GM12878 (cell line): Measurements from ENCODE around the gene EPHA8. TPM values are rescaled to one million over a fixed set of nuclear protein-coding genes. Genes with fewer than 3 reads are reported as not detected.

Experiments
- CBFB ChIP-seq: IDR thresholded peaks from 2 replicates; pipeline ENCODE4 v1.6.1; 2016; ENCODE audit warnings: antibody characterized with exemption, low read depth
- polyA plus RNA-seq, 11 experiments: library from polyadenylated mRNA; depleted of rRNA in 4 of 11; unstranded in 6 of 11; stranded (reverse) in 5 of 11; fragments of >200 nt; fragmentation: Nextera tagmentation in 4 of 11; fragmentation: Illumina TruSeq in 1 of 11; extraction: Ambion mirVana in 4 of 11; extraction: Trizol in 1 of 11; gene quantifications; 1 replicate in 1 of 11; 2 replicates in 10 of 11; pipeline versions ENCODE4 v1.2.1 to v1.2.3, GENCODE V29; 2011 to 2016; ENCODE audit warnings: inconsistent platforms in 2 of 11, missing spikeins in 2 of 11, low read depth in 1 of 11
- total RNA-seq, 4 experiments: library from RNA; depleted of rRNA in 3 of 4; stranded (reverse); fragments of >200 nt in 3 of 4; fragmentation: Illumina TruSeq in 1 of 4; extraction: Trizol in 1 of 4; gene quantifications; 2 replicates each; pipeline versions ENCODE4 v1.2.1 to v1.2.3, GENCODE V29; 2013 to 2021
- TF ChIP-seq, protein P1 (sequence below): fragments of 450-650 bp; IDR thresholded peaks from 2 replicates; pipeline ENCODE4 v1.6.1; 2017; ENCODE audit warnings: mild to moderate bottlenecking, moderate library complexity
- TF ChIP-seq, protein P2 (sequence below): IDR thresholded peaks from 2 replicates; pipeline ENCODE4 v1.6.1; 2012; ENCODE audit warnings: mild to moderate bottlenecking, low read depth, low read length
- TF ChIP-seq, protein P3 (sequence below): IDR thresholded peaks from 2 replicates; pipeline ENCODE4 v1.6.1; 2012; ENCODE audit warnings: low read length, inconsistent platforms

EPHA8 gene
- total and polyA plus RNA-seq, 10 of the 15 experiments (the other 5 are each of a cell fraction or from before 2014, with no cell fraction given) = not detected

DNA sequence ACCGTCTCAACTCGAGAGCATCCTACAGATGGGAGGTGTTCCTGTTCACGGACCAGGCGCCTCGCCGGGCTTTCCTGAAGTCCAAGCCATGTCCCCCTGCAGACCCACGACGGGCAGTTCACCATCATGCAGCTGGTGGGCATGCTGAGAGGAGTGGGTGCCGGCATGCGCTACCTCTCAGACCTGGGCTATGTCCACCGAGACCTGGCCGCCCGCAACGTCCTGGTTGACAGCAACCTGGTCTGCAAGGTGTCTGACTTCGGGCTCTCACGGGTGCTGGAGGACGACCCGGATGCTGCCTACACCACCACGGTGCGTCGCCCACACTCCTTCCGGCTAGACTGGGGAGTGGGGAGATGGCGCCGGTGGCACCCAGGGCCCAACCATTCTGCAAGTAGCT is 35.4 kb downstream of the EPHA8 start (continued):
- TF ChIP-seq, protein P1, sequence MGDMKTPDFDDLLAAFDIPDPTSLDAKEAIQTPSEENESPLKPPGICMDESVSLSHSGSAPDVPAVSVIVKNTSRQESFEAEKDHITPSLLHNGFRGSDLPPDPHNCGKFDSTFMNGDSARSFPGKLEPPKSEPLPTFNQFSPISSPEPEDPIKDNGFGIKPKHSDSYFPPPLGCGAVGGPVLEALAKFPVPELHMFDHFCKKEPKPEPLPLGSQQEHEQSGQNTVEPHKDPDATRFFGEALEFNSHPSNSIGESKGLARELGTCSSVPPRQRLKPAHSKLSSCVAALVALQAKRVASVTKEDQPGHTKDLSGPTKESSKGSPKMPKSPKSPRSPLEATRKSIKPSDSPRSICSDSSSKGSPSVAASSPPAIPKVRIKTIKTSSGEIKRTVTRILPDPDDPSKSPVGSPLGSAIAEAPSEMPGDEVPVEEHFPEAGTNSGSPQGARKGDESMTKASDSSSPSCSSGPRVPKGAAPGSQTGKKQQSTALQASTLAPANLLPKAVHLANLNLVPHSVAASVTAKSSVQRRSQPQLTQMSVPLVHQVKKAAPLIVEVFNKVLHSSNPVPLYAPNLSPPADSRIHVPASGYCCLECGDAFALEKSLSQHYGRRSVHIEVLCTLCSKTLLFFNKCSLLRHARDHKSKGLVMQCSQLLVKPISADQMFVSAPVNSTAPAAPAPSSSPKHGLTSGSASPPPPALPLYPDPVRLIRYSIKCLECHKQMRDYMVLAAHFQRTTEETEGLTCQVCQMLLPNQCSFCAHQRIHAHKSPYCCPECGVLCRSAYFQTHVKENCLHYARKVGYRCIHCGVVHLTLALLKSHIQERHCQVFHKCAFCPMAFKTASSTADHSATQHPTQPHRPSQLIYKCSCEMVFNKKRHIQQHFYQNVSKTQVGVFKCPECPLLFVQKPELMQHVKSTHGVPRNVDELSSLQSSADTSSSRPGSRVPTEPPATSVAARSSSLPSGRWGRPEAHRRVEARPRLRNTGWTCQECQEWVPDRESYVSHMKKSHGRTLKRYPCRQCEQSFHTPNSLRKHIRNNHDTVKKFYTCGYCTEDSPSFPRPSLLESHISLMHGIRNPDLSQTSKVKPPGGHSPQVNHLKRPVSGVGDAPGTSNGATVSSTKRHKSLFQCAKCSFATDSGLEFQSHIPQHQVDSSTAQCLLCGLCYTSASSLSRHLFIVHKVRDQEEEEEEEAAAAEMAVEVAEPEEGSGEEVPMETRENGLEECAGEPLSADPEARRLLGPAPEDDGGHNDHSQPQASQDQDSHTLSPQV = no peak
- TF ChIP-seq, protein P2, sequence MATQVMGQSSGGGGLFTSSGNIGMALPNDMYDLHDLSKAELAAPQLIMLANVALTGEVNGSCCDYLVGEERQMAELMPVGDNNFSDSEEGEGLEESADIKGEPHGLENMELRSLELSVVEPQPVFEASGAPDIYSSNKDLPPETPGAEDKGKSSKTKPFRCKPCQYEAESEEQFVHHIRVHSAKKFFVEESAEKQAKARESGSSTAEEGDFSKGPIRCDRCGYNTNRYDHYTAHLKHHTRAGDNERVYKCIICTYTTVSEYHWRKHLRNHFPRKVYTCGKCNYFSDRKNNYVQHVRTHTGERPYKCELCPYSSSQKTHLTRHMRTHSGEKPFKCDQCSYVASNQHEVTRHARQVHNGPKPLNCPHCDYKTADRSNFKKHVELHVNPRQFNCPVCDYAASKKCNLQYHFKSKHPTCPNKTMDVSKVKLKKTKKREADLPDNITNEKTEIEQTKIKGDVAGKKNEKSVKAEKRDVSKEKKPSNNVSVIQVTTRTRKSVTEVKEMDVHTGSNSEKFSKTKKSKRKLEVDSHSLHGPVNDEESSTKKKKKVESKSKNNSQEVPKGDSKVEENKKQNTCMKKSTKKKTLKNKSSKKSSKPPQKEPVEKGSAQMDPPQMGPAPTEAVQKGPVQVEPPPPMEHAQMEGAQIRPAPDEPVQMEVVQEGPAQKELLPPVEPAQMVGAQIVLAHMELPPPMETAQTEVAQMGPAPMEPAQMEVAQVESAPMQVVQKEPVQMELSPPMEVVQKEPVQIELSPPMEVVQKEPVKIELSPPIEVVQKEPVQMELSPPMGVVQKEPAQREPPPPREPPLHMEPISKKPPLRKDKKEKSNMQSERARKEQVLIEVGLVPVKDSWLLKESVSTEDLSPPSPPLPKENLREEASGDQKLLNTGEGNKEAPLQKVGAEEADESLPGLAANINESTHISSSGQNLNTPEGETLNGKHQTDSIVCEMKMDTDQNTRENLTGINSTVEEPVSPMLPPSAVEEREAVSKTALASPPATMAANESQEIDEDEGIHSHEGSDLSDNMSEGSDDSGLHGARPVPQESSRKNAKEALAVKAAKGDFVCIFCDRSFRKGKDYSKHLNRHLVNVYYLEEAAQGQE = no peak
- TF ChIP-seq, protein P3, sequence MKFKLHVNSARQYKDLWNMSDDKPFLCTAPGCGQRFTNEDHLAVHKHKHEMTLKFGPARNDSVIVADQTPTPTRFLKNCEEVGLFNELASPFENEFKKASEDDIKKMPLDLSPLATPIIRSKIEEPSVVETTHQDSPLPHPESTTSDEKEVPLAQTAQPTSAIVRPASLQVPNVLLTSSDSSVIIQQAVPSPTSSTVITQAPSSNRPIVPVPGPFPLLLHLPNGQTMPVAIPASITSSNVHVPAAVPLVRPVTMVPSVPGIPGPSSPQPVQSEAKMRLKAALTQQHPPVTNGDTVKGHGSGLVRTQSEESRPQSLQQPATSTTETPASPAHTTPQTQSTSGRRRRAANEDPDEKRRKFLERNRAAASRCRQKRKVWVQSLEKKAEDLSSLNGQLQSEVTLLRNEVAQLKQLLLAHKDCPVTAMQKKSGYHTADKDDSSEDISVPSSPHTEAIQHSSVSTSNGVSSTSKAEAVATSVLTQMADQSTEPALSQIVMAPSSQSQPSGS = no peak
- TF ChIP-seq CBFB = no peak
